ENCODE results near the gene PLEKHA6.

PLEKHA6 gene

GRCh38 chr1:204259782-204260181 lies 99.9 kb downstream of the PLEKHA6 start:
- peaks cover 21% of the 10 kb centered on the region for H3K4me1 ChIP-seq (ENCODE audit: control insufficient read depth, insufficient read depth, low read length)
- H3K9me3 ChIP-seq (ENCODE audit: control insufficient read depth, insufficient read depth, low read length) = no peaks in the 10 kb centered on the region
- H3K9ac ChIP-seq (ENCODE audit: low read depth, low read length) = no peak overlapping the region
- H3K36me3 ChIP-seq (ENCODE audit: control insufficient read depth, insufficient read depth, low read length) = no peaks in the 10 kb centered on the region
- H3K27me3 ChIP-seq (ENCODE audit: control insufficient read depth, insufficient read depth, low read length) = no peaks in the 10 kb centered on the region
- no peak overlapping the region for H3K27ac ChIP-seq (ENCODE audit: low read depth, low read length)
- no peak overlapping the region for H3K4me3 ChIP-seq (ENCODE audit: low read depth, low read length)

DNA sequence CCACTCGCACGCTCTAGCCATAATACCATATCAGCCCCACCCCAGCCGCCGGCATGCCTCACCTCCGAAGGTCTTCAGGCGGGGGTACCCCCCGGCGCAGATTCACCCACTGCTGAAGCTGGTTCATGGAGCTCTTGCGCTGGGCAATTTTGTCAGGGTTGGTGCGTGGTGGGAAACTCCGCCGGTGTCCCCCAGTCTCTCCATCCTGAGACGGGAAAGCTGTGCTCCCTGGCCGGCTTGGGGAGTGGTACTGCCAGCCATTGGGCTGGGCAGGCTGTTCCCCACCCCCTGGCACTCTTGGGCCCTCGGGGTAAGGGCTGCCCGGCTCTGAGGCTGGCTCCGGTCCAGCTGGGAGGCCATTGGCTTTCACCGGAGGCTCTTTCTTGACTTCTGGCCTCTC lies 100.5 kb downstream of the PLEKHA6 start:
- Histone ChIP-seq H3K27me3 (ENCODE audit: control insufficient read depth, insufficient read depth, low read length) (no peaks in the 10 kb centered on the region), H3K27ac (ENCODE audit: low read depth, low read length) (no peak overlapping the region)

DNA sequence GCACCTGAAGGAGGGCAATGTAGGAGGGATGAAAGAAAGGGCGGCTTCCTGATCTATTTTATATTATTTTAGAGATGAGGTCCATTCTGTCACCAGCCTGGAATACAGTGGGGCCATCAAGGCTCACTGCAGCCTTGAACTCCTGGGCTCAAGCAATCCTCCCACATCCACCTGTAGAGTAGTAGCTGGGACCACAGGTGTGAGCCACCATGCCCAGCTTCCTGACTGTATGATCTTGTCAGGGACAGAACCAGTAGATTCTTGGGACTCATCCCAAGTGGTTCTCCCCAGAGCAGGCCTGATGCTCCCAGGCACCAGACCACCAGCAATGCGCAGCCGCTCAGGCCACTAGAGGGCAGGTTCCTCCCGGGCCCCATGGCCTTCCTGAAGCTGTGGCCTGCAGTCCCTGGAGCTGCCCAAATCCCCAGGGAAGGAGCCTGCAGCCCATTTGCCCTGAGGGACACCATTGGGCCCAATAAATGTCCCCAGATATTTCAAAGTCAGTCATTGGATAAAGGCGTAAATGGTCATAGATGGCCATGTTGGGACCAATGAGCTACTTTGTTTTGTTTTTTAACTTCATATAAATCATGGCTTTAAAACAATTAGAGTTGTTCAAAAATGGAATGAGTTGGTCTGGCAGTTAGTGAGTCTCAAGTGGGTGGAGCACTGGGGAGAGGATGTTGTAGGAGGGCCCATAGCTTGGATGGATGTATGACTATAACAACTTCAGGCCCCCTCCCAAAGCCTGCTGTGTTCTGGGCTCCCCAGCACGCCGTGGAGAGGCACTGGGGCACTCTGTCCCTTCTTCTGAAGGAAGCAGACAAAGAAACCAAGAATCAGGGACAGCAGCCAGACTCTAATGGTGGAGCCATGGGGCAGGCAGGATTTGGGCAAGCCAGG lies 101.3 kb downstream of the PLEKHA6 start:
- Histone ChIP-seq H3K4me3 (ENCODE audit: low read depth, low read length) (no peak overlapping the region), H3K27ac (ENCODE audit: low read depth, low read length) (no peak overlapping the region), H3K4me1 (ENCODE audit: control insufficient read depth, insufficient read depth, low read length) (peaks cover 31% of the 10 kb centered on the region), H3K36me3 (ENCODE audit: control insufficient read depth, insufficient read depth, low read length) (no peaks in the 10 kb centered on the region), H3K9me3 (ENCODE audit: control insufficient read depth, insufficient read depth, low read length) (no peaks in the 10 kb centered on the region), H3K9ac (ENCODE audit: low read depth, low read length) (no peak overlapping the region), H3K27me3 (ENCODE audit: control insufficient read depth, insufficient read depth, low read length) (no peaks in the 10 kb centered on the region)

More for the DNA sequence above, 100.5 kb downstream of the PLEKHA6 start:
- H3K4me3 ChIP-seq (ENCODE audit: low read depth, low read length) = no peak overlapping the region
- no peaks in the 10 kb centered on the region for H3K36me3 ChIP-seq (ENCODE audit: control insufficient read depth, insufficient read depth, low read length)
- H3K9ac ChIP-seq (ENCODE audit: low read depth, low read length) = no peak overlapping the region
- H3K4me1 ChIP-seq (ENCODE audit: control insufficient read depth, insufficient read depth, low read length) = peaks cover 26% of the 10 kb centered on the region
- no peaks in the 10 kb centered on the region for H3K9me3 ChIP-seq (ENCODE audit: control insufficient read depth, insufficient read depth, low read length)

DNA sequence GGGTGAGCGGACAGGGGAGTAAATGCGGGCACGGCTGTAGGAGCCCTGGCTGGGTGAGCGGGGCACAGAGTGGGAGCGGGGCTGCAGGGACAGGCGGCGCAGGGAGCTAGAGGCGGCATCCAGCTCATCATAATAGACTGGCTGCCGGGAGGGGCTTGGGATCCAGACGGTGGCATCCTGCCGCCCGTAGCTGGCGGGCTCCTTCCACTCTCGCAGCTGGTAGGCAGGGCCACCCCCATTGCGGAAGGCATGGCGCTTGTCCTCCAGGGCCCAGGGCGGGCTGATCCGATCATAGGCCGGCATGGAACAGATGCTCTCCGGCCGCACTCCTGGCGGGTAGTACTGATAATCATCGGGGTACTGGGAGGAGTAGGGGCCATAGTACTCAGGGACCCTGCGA lies 102.3 kb downstream of the PLEKHA6 start:
- Histone ChIP-seq H3K9ac (ENCODE audit: low read depth, low read length) (no peak overlapping the region), H3K4me3 (ENCODE audit: low read depth, low read length) (no peak overlapping the region), H3K36me3 (ENCODE audit: control insufficient read depth, insufficient read depth, low read length) (no peaks in the 10 kb centered on the region), H3K27me3 (ENCODE audit: control insufficient read depth, insufficient read depth, low read length) (no peaks in the 10 kb centered on the region), H3K4me1 (ENCODE audit: control insufficient read depth, insufficient read depth, low read length) (peaks cover 31% of the 10 kb centered on the region), H3K27ac (ENCODE audit: low read depth, low read length) (no peak overlapping the region), H3K9me3 (ENCODE audit: control insufficient read depth, insufficient read depth, low read length) (no peaks in the 10 kb centered on the region)

DNA sequence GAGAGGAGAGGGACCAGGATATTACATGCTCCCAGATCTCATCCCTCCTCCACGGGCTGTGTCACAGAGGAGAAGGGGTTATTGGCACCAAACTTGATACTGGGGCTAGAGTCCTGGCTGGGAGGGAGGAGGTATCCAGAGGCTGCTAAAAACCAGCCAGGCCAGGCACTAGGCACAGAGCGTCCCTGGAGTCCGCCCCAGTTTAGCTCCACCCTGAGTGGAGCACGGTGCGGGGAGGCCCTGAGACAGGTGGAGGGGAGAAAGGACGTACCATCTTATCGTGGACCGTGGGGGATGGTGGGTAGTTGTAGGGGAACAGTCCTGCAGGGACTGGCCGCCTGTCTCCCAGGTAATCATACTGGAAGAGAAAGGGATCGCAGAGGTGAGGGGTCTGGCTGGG lies 103.2 kb downstream of the PLEKHA6 start:
- no peak overlapping the region for H3K27ac ChIP-seq (ENCODE audit: low read depth, low read length)
- no peaks in the 10 kb centered on the region for H3K36me3 ChIP-seq (ENCODE audit: control insufficient read depth, insufficient read depth, low read length)
- no peak overlapping the region for H3K4me3 ChIP-seq (ENCODE audit: low read depth, low read length)
- no peaks in the 10 kb centered on the region for H3K27me3 ChIP-seq (ENCODE audit: control insufficient read depth, insufficient read depth, low read length)
- peaks cover 31% of the 10 kb centered on the region for H3K4me1 ChIP-seq (ENCODE audit: control insufficient read depth, insufficient read depth, low read length)
- no peak overlapping the region for H3K9ac ChIP-seq (ENCODE audit: low read depth, low read length)
- H3K9me3 ChIP-seq (ENCODE audit: control insufficient read depth, insufficient read depth, low read length) = no peaks in the 10 kb centered on the region

DNA sequence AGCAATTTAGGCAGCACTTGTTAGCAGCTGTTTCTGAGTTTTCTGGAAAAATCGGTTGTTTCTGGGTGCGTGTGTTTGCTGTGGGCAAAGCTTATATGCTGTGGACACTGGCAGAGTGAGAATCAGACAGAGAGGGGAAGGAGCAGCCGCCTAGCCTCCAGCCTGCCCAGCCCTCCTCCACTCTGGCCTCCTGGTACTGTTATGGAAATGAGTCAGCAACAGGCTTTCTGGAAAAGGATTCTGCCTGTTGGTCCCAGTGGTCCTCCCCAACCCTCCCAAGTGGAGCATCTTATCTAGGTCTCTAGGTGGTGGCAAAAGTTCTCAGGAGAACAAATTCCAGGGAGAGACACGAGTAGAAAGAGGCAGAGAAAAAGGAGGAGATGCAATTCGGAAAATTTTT lies 103.8 kb downstream of the PLEKHA6 start:
- H3K4me1 ChIP-seq (ENCODE audit: control insufficient read depth, insufficient read depth, low read length) = peaks cover 31% of the 10 kb centered on the region
- H3K9me3 ChIP-seq (ENCODE audit: control insufficient read depth, insufficient read depth, low read length) = no peaks in the 10 kb centered on the region
- H3K9ac ChIP-seq (ENCODE audit: low read depth, low read length) = no peak overlapping the region
- H3K36me3 ChIP-seq (ENCODE audit: control insufficient read depth, insufficient read depth, low read length) = no peaks in the 10 kb centered on the region
- peak overlapping the region; percentile 57 for H3K27ac ChIP-seq (ENCODE audit: low read depth, low read length)
- no peaks in the 10 kb centered on the region for H3K27me3 ChIP-seq (ENCODE audit: control insufficient read depth, insufficient read depth, low read length)
- no peak overlapping the region for H3K4me3 ChIP-seq (ENCODE audit: low read depth, low read length)

DNA sequence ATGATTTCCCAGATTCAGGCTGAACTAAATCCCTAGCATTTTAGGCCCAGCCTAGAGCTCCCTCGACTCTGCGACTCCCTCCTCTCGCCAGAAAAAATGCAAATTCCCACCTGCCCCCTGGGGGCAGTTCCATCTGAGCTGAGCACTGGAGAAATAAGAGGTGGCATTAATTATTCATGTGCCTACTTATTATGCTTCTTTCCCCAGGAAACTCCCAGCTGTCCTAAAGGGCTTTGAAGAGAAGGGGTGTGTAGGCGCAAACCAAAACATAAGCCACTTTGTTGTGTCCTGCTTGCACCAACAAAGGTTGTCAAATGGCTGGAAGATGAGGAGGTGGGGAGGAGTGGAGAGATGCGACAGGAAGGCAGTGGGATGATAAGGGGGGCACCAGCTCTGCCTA lies 104.5 kb downstream of the PLEKHA6 start:
- no peaks in the 10 kb centered on the region for H3K9me3 ChIP-seq (ENCODE audit: control insufficient read depth, insufficient read depth, low read length)
- H3K4me3 ChIP-seq (ENCODE audit: low read depth, low read length) = no peak overlapping the region
- H3K9ac ChIP-seq (ENCODE audit: low read depth, low read length) = no peak overlapping the region
- H3K27me3 ChIP-seq (ENCODE audit: control insufficient read depth, insufficient read depth, low read length) = no peaks in the 10 kb centered on the region
- H3K27ac ChIP-seq (ENCODE audit: low read depth, low read length) = peak overlapping the region; percentile 57
- H3K36me3 ChIP-seq (ENCODE audit: control insufficient read depth, insufficient read depth, low read length) = no peaks in the 10 kb centered on the region
- H3K4me1 ChIP-seq (ENCODE audit: control insufficient read depth, insufficient read depth, low read length) = peaks cover 31% of the 10 kb centered on the region

DNA sequence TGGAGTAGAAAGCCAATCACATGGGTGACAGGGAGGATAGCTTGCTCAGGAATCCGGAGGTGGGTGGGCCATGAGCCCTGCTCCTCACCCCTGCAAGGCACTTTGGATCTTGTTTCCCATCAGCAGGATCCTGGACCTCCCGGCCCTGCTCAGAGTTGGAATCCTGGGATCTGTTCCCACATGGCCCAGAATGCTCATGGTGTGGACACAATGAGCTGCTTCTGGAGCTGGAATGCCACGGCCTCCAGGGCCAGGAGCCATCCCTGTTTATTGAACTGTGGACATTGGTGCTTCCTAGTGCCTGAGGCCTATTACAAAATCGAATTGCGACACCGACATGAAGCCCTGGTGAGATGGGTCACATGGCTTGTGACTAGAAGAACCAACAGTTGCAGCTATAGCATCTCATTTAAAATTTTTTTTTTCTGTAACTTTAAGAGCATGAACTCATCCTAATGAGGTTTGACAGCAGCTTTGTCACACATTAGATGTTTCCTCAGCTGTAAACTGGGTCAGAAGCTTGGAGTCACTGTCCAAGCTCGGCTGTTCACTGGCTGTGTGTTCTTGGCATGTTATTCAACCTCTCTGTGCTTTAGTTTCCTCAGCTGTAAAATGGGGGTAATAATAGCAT lies 105.6 kb downstream of the PLEKHA6 start:
- H3K4me1 ChIP-seq (ENCODE audit: control insufficient read depth, insufficient read depth, low read length) = peaks cover 35% of the 10 kb centered on the region
- no peak overlapping the region for H3K4me3 ChIP-seq (ENCODE audit: low read depth, low read length)
- H3K9me3 ChIP-seq (ENCODE audit: control insufficient read depth, insufficient read depth, low read length) = no peaks in the 10 kb centered on the region
- H3K27ac ChIP-seq (ENCODE audit: low read depth, low read length) = peak overlapping the region; percentile 57
- H3K9ac ChIP-seq (ENCODE audit: low read depth, low read length) = no peak overlapping the region
- H3K27me3 ChIP-seq (ENCODE audit: control insufficient read depth, insufficient read depth, low read length) = no peaks in the 10 kb centered on the region
- no peaks in the 10 kb centered on the region for H3K36me3 ChIP-seq (ENCODE audit: control insufficient read depth, insufficient read depth, low read length)

- Histone ChIP-seq H3K4me3 (ENCODE audit: low read depth, low read length) (no peak overlapping the region), H3K27ac (ENCODE audit: low read depth, low read length) (no peak overlapping the region), H3K27me3 (ENCODE audit: control insufficient read depth, insufficient read depth, low read length) (no peaks in the 10 kb centered on the region), H3K4me1 (ENCODE audit: control insufficient read depth, insufficient read depth, low read length) (peaks cover 35% of the 10 kb centered on the region), H3K9ac (ENCODE audit: low read depth, low read length) (no peak overlapping the region), H3K9me3 (ENCODE audit: control insufficient read depth, insufficient read depth, low read length) (no peaks in the 10 kb centered on the region), H3K36me3 (ENCODE audit: control insufficient read depth, insufficient read depth, low read length) (no peaks in the 10 kb centered on the region)
Measured at GRCh38 chr1:204251926-204252689, 107.6 kb downstream of the PLEKHA6 start.

DNA sequence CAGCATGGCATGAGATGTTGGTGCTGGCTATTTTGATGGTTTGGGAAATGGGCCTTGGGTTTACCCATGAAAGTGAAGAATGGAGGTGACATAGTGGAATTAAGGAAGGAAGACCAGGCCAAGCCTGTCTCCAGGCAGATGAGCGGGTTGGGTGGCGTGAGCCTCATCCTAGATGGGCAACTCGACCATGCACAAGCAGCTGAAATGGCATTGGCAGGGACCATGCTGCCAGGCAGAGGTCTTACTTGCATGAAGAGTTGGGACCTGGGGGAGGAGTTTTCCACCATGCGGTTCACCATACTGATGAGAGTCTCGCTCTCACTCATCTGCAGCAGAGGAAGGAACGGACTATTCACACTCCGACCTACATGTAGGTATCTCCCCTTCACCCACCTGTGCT lies 108.4 kb downstream of the PLEKHA6 start:
- Histone ChIP-seq H3K27ac (ENCODE audit: low read depth, low read length) (no peak overlapping the region), H3K36me3 (ENCODE audit: control insufficient read depth, insufficient read depth, low read length) (no peaks in the 10 kb centered on the region), H3K4me1 (ENCODE audit: control insufficient read depth, insufficient read depth, low read length) (peaks cover 30% of the 10 kb centered on the region), H3K9me3 (ENCODE audit: control insufficient read depth, insufficient read depth, low read length) (no peaks in the 10 kb centered on the region), H3K9ac (ENCODE audit: low read depth, low read length) (no peak overlapping the region), H3K27me3 (ENCODE audit: control insufficient read depth, insufficient read depth, low read length) (no peaks in the 10 kb centered on the region), H3K4me3 (ENCODE audit: low read depth, low read length) (no peak overlapping the region)
